MM.1S (cell line): ENCODE results near the gene ARHGAP27.
"Not testable (repeated sequence)": the region's sequence is repeated elsewhere in the genome, so short reads cannot be mapped to it uniquely, and the experiment has no call there.

Source experiments
- DNase-seq: peaks from one replicate; pipeline ENCODE4 v3.0.0-alpha.2; 2015
- H2AFZ ChIP-seq: fragments of 300-600 bp; sonication (generic); 2 replicates; pipeline ENCODE4 v1.6.0; 2016; ENCODE audit warnings: antibody characterized with exemption, low read length
- H3F3A ChIP-seq: fragments of 300-600 bp; sonication (generic); 2 replicates; pipeline ENCODE4 v1.6.1; 2016; ENCODE audit warnings: mild to moderate bottlenecking, antibody characterized with exemption, low read length, moderate library complexity, mixed read lengths; ENCODE audit not compliant: insufficient read depth
- H3K27ac ChIP-seq: fragments of 300-600 bp; sonication (generic); 2 replicates; pipeline ENCODE4 v1.5.1; 2016; ENCODE audit warnings: mild to moderate bottlenecking, low read length
- H3K27me3 ChIP-seq: fragments of 300-600 bp; sonication (generic); replicated peaks from 2 replicates; pipeline ENCODE4 v1.6.0; 2016; ENCODE audit warnings: low read length; ENCODE audit not compliant: insufficient read depth
- H3K36me3 ChIP-seq: fragments of 300-600 bp; sonication (generic); replicated peaks from 2 replicates; pipeline ENCODE4 v1.6.1; 2016; ENCODE audit warnings: mild to moderate bottlenecking, low read length, mixed read lengths; ENCODE audit not compliant: insufficient read depth
- H3K4me1 ChIP-seq: fragments of 300-600 bp; sonication (generic); 2 replicates; pipeline ENCODE4 v1.6.1; 2016; ENCODE audit warnings: low read length, mixed read lengths
- H3K4me2 ChIP-seq: fragments of 300-600 bp; sonication (generic); 2 replicates; pipeline ENCODE4 v1.6.0; 2016; ENCODE audit warnings: low read depth, low read length
- H3K4me3 ChIP-seq: fragments of 300-600 bp; sonication (generic); 2 replicates; pipeline ENCODE4 v1.5.1; 2016; ENCODE audit warnings: low read length, mixed read lengths
- H3K79me2 ChIP-seq: fragments of 300-600 bp; sonication (generic); 2 replicates; pipeline ENCODE4 v1.6.1; 2016; ENCODE audit warnings: mixed run types, low read length, mixed read lengths
- H3K9ac ChIP-seq: fragments of 300-600 bp; sonication (generic); 2 replicates; pipeline ENCODE4 v1.6.1; 2016; ENCODE audit warnings: low read length, mixed read lengths
- H3K9me2 ChIP-seq: fragments of 300-600 bp; sonication (generic); replicated peaks from 2 replicates; pipeline ENCODE4 v1.6.1; 2016; ENCODE audit warnings: mild to moderate bottlenecking, low read length, mixed read lengths; ENCODE audit not compliant: insufficient read depth
- H3K9me3 ChIP-seq: fragments of 300-600 bp; sonication (generic); replicated peaks from 2 replicates; pipeline ENCODE4 v1.6.1; 2016; ENCODE audit warnings: mild to moderate bottlenecking, low read length, mixed read lengths; ENCODE audit not compliant: insufficient read depth
- H4K20me1 ChIP-seq: fragments of 300-600 bp; sonication (generic); 2 replicates; pipeline ENCODE4 v1.6.1; 2016; ENCODE audit warnings: mild to moderate bottlenecking, low read length, moderate library complexity, mixed read lengths; ENCODE audit not compliant: insufficient read depth
- CTCF ChIP-seq: fragments of 300-600 bp; sonication (generic); IDR thresholded peaks from 2 replicates; pipeline ENCODE4 v1.5.1; 2016; ENCODE audit warnings: antibody characterized with exemption, low read length, mixed read lengths
- EZH2 ChIP-seq: fragments of 300-600 bp; sonication (generic); optimal IDR thresholded peaks from 2 replicates; pipeline ENCODE3; 2017; ENCODE audit warnings: low read depth, mild to moderate bottlenecking, antibody characterized with exemption, low read length, mixed read lengths
- EZH2phosphoT487 ChIP-seq: fragments of 300-600 bp; sonication (generic); IDR thresholded peaks from 2 replicates; pipeline ENCODE4 v1.6.1; 2018; ENCODE audit warnings: antibody characterized with exemption, low read length

Gene ARHGAP27

GRCh38 chr17:45432405-45433158 is at the start of gene ARHGAP27:
ARHGAP27 (minus strand) TSS chr17:45432870; CDS start chr17:45430279, 2,591 bp downstream.
- H3K4me2 ChIP-seq, result peak within 1 kb of the TSS; percentile 100
- H2AFZ ChIP-seq, result peak within 1 kb of the TSS; percentile 82
- no peaks in the 10 kb centered on the region for H3K9me3 ChIP-seq
- H3K9me2 ChIP-seq, result no peaks in the 10 kb centered on the region
- peak within 1 kb of the TSS; percentile 76 for H3K9ac ChIP-seq
- H3K36me3 ChIP-seq, result no peaks in the 10 kb centered on the region
- H3K27ac ChIP-seq, result peak within 1 kb of the TSS; percentile 85; the same call in 1 of the 2 replicates
- TF ChIP-seq EZH2 (no peak), CTCF (no peak), EZH2phosphoT487 (no peak)
- H3K27me3 ChIP-seq, result no peaks in the 10 kb centered on the region
- peaks cover 21% of the 10 kb centered on the region for H3K79me2 ChIP-seq
- no peaks in the 10 kb centered on the region for H4K20me1 ChIP-seq
- DNase-seq, result peak; percentile 65
- H3K4me3 ChIP-seq, result peak within 1 kb of the TSS; percentile 84
- H3F3A ChIP-seq, result peaks cover 32% of the 10 kb centered on the region
- peaks cover 27% of the 10 kb centered on the region for H3K4me1 ChIP-seq

GRCh38 chr17:45482317-45482716 is 49.6 kb upstream of the ARHGAP27 start:
- H3F3A ChIP-seq, H4K20me1 ChIP-seq, H2AFZ ChIP-seq, H3K27me3 ChIP-seq, H3K9me3 ChIP-seq, H3K27ac ChIP-seq, H3K9ac ChIP-seq, H3K36me3 ChIP-seq, H3K79me2 ChIP-seq, H3K9me2 ChIP-seq, DNase-seq, H3K4me3 ChIP-seq, H3K4me1 ChIP-seq, H3K4me2 ChIP-seq: not testable (repeated sequence)

- H3K27ac ChIP-seq, H3K9me3 ChIP-seq, H3K9me2 ChIP-seq, H3K4me3 ChIP-seq, H4K20me1 ChIP-seq, H3F3A ChIP-seq, H3K9ac ChIP-seq, H3K27me3 ChIP-seq, H3K79me2 ChIP-seq, H3K4me2 ChIP-seq, H3K4me1 ChIP-seq, H3K36me3 ChIP-seq, DNase-seq, H2AFZ ChIP-seq: not testable (repeated sequence)
These were observed 42.8 kb upstream of the ARHGAP27 start for GRCh38 chr17:45475436-45475835.

- H3K27ac ChIP-seq, H3K79me2 ChIP-seq: not testable (repeated sequence)
These were observed 39.6 kb upstream of the ARHGAP27 start for GRCh38 chr17:45472249-45472648.

GRCh38 chr17:45469204-45469563 is 36.5 kb upstream of the ARHGAP27 start:
- H3K36me3 ChIP-seq, H3K9ac ChIP-seq, H3K4me3 ChIP-seq, H2AFZ ChIP-seq, H3K9me3 ChIP-seq, H3K4me1 ChIP-seq, H3K79me2 ChIP-seq, H3K4me2 ChIP-seq, H3F3A ChIP-seq, H3K27ac ChIP-seq, DNase-seq, H3K27me3 ChIP-seq, H4K20me1 ChIP-seq, H3K9me2 ChIP-seq: not testable (repeated sequence)

More at GRCh38 chr17:45472249-45472648, 39.6 kb upstream of the ARHGAP27 start:
- not testable (repeated sequence) for DNase-seq, H3K4me2 ChIP-seq, H3K36me3 ChIP-seq, H3K9ac ChIP-seq, H3K4me3 ChIP-seq, H3K27me3 ChIP-seq, H3K9me3 ChIP-seq, H3K9me2 ChIP-seq, H3F3A ChIP-seq, H2AFZ ChIP-seq, H4K20me1 ChIP-seq, H3K4me1 ChIP-seq

GRCh38 chr17:45468293-45469203 is 35.9 kb upstream of the ARHGAP27 start:
- not testable (repeated sequence) for H3K27me3 ChIP-seq, H3K27ac ChIP-seq, H4K20me1 ChIP-seq, H3K79me2 ChIP-seq, DNase-seq, H3K4me3 ChIP-seq, H2AFZ ChIP-seq, H3K36me3 ChIP-seq, H3K4me2 ChIP-seq, H3K9me3 ChIP-seq, H3K9ac ChIP-seq, H3K9me2 ChIP-seq, H3K4me1 ChIP-seq, H3F3A ChIP-seq
